Smooth muscle cell (in vitro differentiated cells): ENCODE results near the gene PLCL1. TPM values are rescaled to one million over a fixed set of nuclear protein-coding genes. Genes with fewer than 3 reads are reported as not detected.

Experiments used
- DNase-seq: peaks from one replicate; lab custom pipeline; 2025; ENCODE audit not compliant: unreplicated experiment; lab: John Stamatoyannopoulos, UW
- H2AFZ ChIP-seq: fragments of 200-600 bp; sonication (generic); 2 replicates; pipeline ENCODE4 v1.6.0; 2016; ENCODE audit warnings: antibody characterized with exemption, low read depth, mild to moderate bottlenecking
- H3F3A ChIP-seq: fragments of 200-600 bp; sonication (generic); 2 replicates; pipeline ENCODE4 v1.6.0; 2017; ENCODE audit warnings: antibody characterized with exemption, low read depth
- H3K27ac ChIP-seq: fragments of 200-600 bp; sonication (generic); 2 replicates; pipeline ENCODE4 v1.5.1; 2016; ENCODE audit warnings: low read depth, mild to moderate bottlenecking
- H3K27me3 ChIP-seq: fragments of 200-600 bp; sonication (generic); 2 replicates; pipeline ENCODE4 v1.6.1; 2016; ENCODE audit warnings: low read depth, mild to moderate bottlenecking
- H3K36me3 ChIP-seq: fragments of 200-600 bp; sonication (generic); 2 replicates; pipeline ENCODE4 v1.5.1; 2016; ENCODE audit warnings: low read depth
- H3K4me1 ChIP-seq: fragments of 200-600 bp; sonication (generic); 2 replicates; pipeline ENCODE4 v1.5.1; 2016; ENCODE audit warnings: low read depth
- H3K4me2 ChIP-seq: fragments of 200-600 bp; sonication (generic); 2 replicates; pipeline ENCODE4 v1.6.0; 2016; ENCODE audit warnings: mild to moderate bottlenecking
- H3K4me3 ChIP-seq: fragments of 200-600 bp; sonication (generic); 2 replicates; pipeline ENCODE4 v1.5.1; 2016; ENCODE audit warnings: mild to moderate bottlenecking
- H3K79me2 ChIP-seq: fragments of 200-600 bp; sonication (generic); 2 replicates; pipeline ENCODE4 v1.6.0; 2016; ENCODE audit warnings: low read depth, mild to moderate bottlenecking
- H3K9ac ChIP-seq: fragments of 200-600 bp; sonication (generic); 2 replicates; pipeline ENCODE4 v1.6.0; 2016; ENCODE audit warnings: low read depth
- H3K9me3 ChIP-seq: fragments of 200-600 bp; sonication (generic); replicated peaks from 2 replicates; pipeline ENCODE4 v1.5.1; 2016; ENCODE audit warnings: low read depth
- H4K20me1 ChIP-seq: fragments of 200-600 bp; sonication (generic); 2 replicates; pipeline ENCODE4 v1.6.0; 2016; ENCODE audit warnings: low read depth
- WGBS: methylation state at CpG from one replicate; pipeline ENCODE4 v1.1.7; 2016; ENCODE audit warnings: low lambda C conversion rate; 5-methylcytosine and 5-hydroxymethylcytosine counted together
- polyA plus RNA-seq: library from polyadenylated mRNA; unstranded; fragments of >200 nt; fragmentation: Nextera tagmentation; extraction: Ambion mirVana; gene quantifications from 2 replicates; pipeline ENCODE4 v1.2.1, GENCODE V29; 2016
- total RNA-seq: library from RNA; depleted of rRNA; stranded (reverse); fragments of >200 nt; gene quantifications from 2 replicates; pipeline ENCODE4 v1.2.3, GENCODE V29; 2014
- TF ChIP-seq, protein P1 (sequence below): fragments of 200-600 bp; sonication (generic); IDR thresholded peaks from 2 replicates; pipeline ENCODE4 v1.5.1; 2017; ENCODE audit warnings: borderline replicate concordance, mild to moderate bottlenecking, antibody characterized with exemption; ENCODE audit not compliant: insufficient read depth, poor library complexity, severe bottlenecking

The PLCL1 gene
- total and polyA plus RNA-seq, 2 experiments from 2014 or later, result 0.87 to 1.3 TPM

GRCh38 chr2:198177040-198177439 is 372.6 kb downstream of the PLCL1 start:
- Histone ChIP-seq H3K4me2 (no peak overlapping the region), H3F3A (no peaks in the 10 kb centered on the region), H3K4me1 (no peaks in the 10 kb centered on the region), H3K9me3 (no peaks in the 10 kb centered on the region), H3K36me3 (no peaks in the 10 kb centered on the region), H3K4me3 (no peak overlapping the region), H3K79me2 (no peaks in the 10 kb centered on the region), H3K27me3 (peaks cover 1% of the 10 kb centered on the region), H3K9ac (no peak overlapping the region), H4K20me1 (no peaks in the 10 kb centered on the region), H2AFZ (no peak overlapping the region), H3K27ac (no peak overlapping the region)
- no peak for DNase-seq
- 86% methylated on average over 2 of the region's 2 CpGs for WGBS
- TF ChIP-seq, protein P1, sequence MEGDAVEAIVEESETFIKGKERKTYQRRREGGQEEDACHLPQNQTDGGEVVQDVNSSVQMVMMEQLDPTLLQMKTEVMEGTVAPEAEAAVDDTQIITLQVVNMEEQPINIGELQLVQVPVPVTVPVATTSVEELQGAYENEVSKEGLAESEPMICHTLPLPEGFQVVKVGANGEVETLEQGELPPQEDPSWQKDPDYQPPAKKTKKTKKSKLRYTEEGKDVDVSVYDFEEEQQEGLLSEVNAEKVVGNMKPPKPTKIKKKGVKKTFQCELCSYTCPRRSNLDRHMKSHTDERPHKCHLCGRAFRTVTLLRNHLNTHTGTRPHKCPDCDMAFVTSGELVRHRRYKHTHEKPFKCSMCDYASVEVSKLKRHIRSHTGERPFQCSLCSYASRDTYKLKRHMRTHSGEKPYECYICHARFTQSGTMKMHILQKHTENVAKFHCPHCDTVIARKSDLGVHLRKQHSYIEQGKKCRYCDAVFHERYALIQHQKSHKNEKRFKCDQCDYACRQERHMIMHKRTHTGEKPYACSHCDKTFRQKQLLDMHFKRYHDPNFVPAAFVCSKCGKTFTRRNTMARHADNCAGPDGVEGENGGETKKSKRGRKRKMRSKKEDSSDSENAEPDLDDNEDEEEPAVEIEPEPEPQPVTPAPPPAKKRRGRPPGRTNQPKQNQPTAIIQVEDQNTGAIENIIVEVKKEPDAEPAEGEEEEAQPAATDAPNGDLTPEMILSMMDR, result no peak

DNA sequence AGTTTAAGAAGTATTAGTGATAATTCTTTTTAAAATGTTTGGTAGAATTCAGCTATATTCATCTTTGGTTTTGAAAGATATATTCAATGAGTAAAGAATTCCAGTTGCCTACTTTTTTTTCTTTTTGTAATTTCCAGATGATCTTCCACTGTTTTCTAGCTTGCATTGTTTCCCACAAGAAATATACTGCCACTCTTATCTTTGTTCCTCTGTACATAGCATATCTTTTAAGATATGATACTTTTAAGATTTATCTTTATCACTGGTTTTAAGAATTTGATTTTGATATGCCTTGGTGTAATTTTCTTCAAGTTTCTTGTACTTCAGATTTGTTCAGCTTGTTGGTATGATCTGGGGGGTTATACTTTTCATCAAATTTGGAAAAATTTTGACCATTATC is 374.4 kb downstream of the PLCL1 start:
- Histone ChIP-seq H3K4me1 (no peaks in the 10 kb centered on the region), H3K36me3 (no peaks in the 10 kb centered on the region), H3K4me3 (no peak overlapping the region), H3K9me3 (no peaks in the 10 kb centered on the region), H3F3A (no peaks in the 10 kb centered on the region), H3K27me3 (no peaks in the 10 kb centered on the region), H4K20me1 (no peaks in the 10 kb centered on the region), H3K9ac (no peak overlapping the region), H3K27ac (no peak overlapping the region), H3K4me2 (no peak overlapping the region), H2AFZ (no peak overlapping the region), H3K79me2 (no peaks in the 10 kb centered on the region)
- DNase-seq, result no peak
- TF ChIP-seq, protein P1, result no peak

GRCh38 chr2:198186257-198186656 is 381.9 kb downstream of the PLCL1 start:
- H3K79me2 ChIP-seq, result no peaks in the 10 kb centered on the region
- no peaks in the 10 kb centered on the region for H4K20me1 ChIP-seq
- 76% methylated on average over 1 of the region's 1 CpG for WGBS
- no peak for DNase-seq
- TF ChIP-seq, protein P1, result no peak
- H3K4me2 ChIP-seq, result no peak overlapping the region
- H3K27ac ChIP-seq, result no peak overlapping the region
- H3K9me3 ChIP-seq, result no peaks in the 10 kb centered on the region
- no peaks in the 10 kb centered on the region for H3K36me3 ChIP-seq
- H3K27me3 ChIP-seq, result peaks cover 7% of the 10 kb centered on the region
- H3K4me1 ChIP-seq, result no peaks in the 10 kb centered on the region
- no peak overlapping the region for H3K9ac ChIP-seq
- H3F3A ChIP-seq, result no peaks in the 10 kb centered on the region
- no peak overlapping the region for H2AFZ ChIP-seq
- H3K4me3 ChIP-seq, result no peak overlapping the region

- TF ChIP-seq, protein P1, result no peak
- H3K4me1 ChIP-seq, result no peaks in the 10 kb centered on the region
- no peak overlapping the region for H3K4me2 ChIP-seq
- H3K9me3 ChIP-seq, result no peaks in the 10 kb centered on the region
- no peak overlapping the region for H2AFZ ChIP-seq
- H4K20me1 ChIP-seq, result no peaks in the 10 kb centered on the region
- WGBS, result 86% methylated on average over 1 of the region's 1 CpG
- H3K27ac ChIP-seq, result no peak overlapping the region
- no peak overlapping the region for H3K4me3 ChIP-seq
- H3K36me3 ChIP-seq, result no peaks in the 10 kb centered on the region
- no peaks in the 10 kb centered on the region for H3K79me2 ChIP-seq
- no peak for DNase-seq
- H3F3A ChIP-seq, result no peaks in the 10 kb centered on the region
- H3K27me3 ChIP-seq, result peaks cover 7% of the 10 kb centered on the region
- H3K9ac ChIP-seq, result no peak overlapping the region
Observed at GRCh38 chr2:198187841-198188240, 383.4 kb downstream of the PLCL1 start.
